K562 (cell line): Measurements from ENCODE around the gene AMOTL1. TPM values are rescaled to one million over a fixed set of nuclear protein-coding genes. Genes with fewer than 3 reads are reported as not detected.
A peak's percentile ranks its signal among the peaks of the same experiment; 100 is the strongest.

ENCODE experiments used
- ATAC-seq: fragments of 200-7000 bp; cut with Tn5 transposase; 3 replicates; pipeline ENCODE4 v1.9.1; 2020; ENCODE audit warnings: moderate library complexity
- BruUV-seq: library from RNA; stranded (reverse); fragments of 400-500 nt; replicated peaks from 2 replicates; lab custom pipeline; 2021; lab: Mats Ljungman, UMichigan
- CTCF ChIA-PET: fragments of 300-600 bp; formaldehyde crosslinking; extraction: SDS; loops from one replicate; lab custom pipeline; 2021; ENCODE audit warnings: low intra/inter-chr PET ratio; lab: Yijun Ruan, JAX
- POLR2A ChIA-PET: fragments of 300-600, 350-650 bp; sonication (Branson Sonifier 250); formaldehyde crosslinking; extraction: SDS; loops from one replicate; lab custom pipeline; 2021; ENCODE audit warnings: antibody characterized with exemption, inconsistent platforms; lab: Yijun Ruan, JAX
- DNase-seq, 4 experiments: peaks; one replicate each; pipeline versions ENCODE4 v3.0.0 to v3.0.0-alpha.2; 2011 to 2018; ENCODE audit warnings: low spot score in 3 of 4, mixed read lengths in 3 of 4; ENCODE audit errors: extremely low read depth in 1 of 4
- FAIRE-seq: peaks from 2 replicates; lab custom pipeline; 2011; peaks lifted over from hg19 to GRCh38; lab: Jason Lieb, UNC
- H2AFZ ChIP-seq: 2 replicates; pipeline ENCODE4 v1.6.0; 2011; ENCODE audit warnings: low read depth, low read length, control low read depth, inconsistent platforms
- H3K27ac ChIP-seq: fragments of 200-600 bp; 3 replicates; pipeline ENCODE4 v1.8.0; 2011; ENCODE audit warnings: low read depth, mild to moderate bottlenecking, control low read depth, inconsistent platforms, low read length, moderate library complexity, mixed read lengths; ENCODE audit errors: extremely low read depth
- H3K27me3 ChIP-seq, 2 experiments: fragments of 300-600 bp in 1 of 2; 2 replicates in 1 of 2; 3 replicates in 1 of 2; pipeline versions ENCODE4 v1.6.0 to v1.8.0; 2011; ENCODE audit warnings: inconsistent platforms in 2 of 2, low read length in 2 of 2, mild to moderate bottlenecking in 1 of 2, mixed read lengths in 1 of 2, moderate library complexity in 1 of 2; ENCODE audit not compliant: control insufficient read depth in 2 of 2, insufficient read depth in 2 of 2
- H3K36me3 ChIP-seq: fragments of 300-600 bp; 3 replicates; pipeline ENCODE4 v1.8.0; 2011; ENCODE audit warnings: mild to moderate bottlenecking, low read length, inconsistent platforms; ENCODE audit not compliant: control insufficient read depth, insufficient read depth
- H3K4me1 ChIP-seq, 2 experiments: fragments of 200-600 bp in 1 of 2; replicated peaks in 1 of 2; 2 replicates in 1 of 2; 3 replicates in 1 of 2; pipeline versions ENCODE4 v1.5.1 to v1.8.0; 2011; ENCODE audit warnings: inconsistent platforms in 2 of 2, low read length in 2 of 2, mild to moderate bottlenecking in 1 of 2, mixed read lengths in 1 of 2, moderate library complexity in 1 of 2; ENCODE audit not compliant: control insufficient read depth in 2 of 2, insufficient read depth in 2 of 2
- H3K4me2 ChIP-seq: 2 replicates; pipeline ENCODE4 v1.6.1; 2011; ENCODE audit warnings: low read length, control low read depth, inconsistent platforms, mixed read lengths; ENCODE audit not compliant: insufficient read depth
- H3K4me3 ChIP-seq: fragments of 200-600 bp; sonication (generic), shearing (Covaris generic); 2 replicates; pipeline ENCODE4 v1.5.1; 2016; ENCODE audit warnings: control low read depth, inconsistent platforms
- H3K79me2 ChIP-seq: fragments of 200-600 bp; 3 replicates; pipeline ENCODE4 v1.8.0; 2011; ENCODE audit warnings: low read length, inconsistent platforms; ENCODE audit not compliant: control insufficient read depth, insufficient read depth
- H3K9ac ChIP-seq, 2 experiments: 2 replicates each; pipeline versions ENCODE4 v1.6.0 to v1.6.1; 2011; ENCODE audit warnings: low read depth in 2 of 2, low read length in 2 of 2, control low read depth in 1 of 2, inconsistent platforms in 1 of 2, mild to moderate bottlenecking in 1 of 2, mixed read lengths in 1 of 2; ENCODE audit not compliant: insufficient read depth in 1 of 2
- H3K9me1 ChIP-seq: one replicate; pipeline ENCODE4 v1.6.0; 2011; ENCODE audit warnings: inconsistent platforms, mild to moderate bottlenecking, low read length, moderate library complexity; ENCODE audit not compliant: control insufficient read depth, insufficient read depth
- H3K9me3 ChIP-seq: replicated peaks from 2 replicates; pipeline ENCODE4 v1.5.1; 2011; ENCODE audit warnings: low read depth, low read length, inconsistent platforms; ENCODE audit not compliant: control insufficient read depth, insufficient read depth
- H4K20me1 ChIP-seq: replicated peaks from 2 replicates; pipeline ENCODE4 v1.6.1; 2011; ENCODE audit warnings: low read length, inconsistent platforms, mixed read lengths; ENCODE audit not compliant: control insufficient read depth, insufficient read depth
- E2F4 ChIP-seq: sonication (generic); formaldehyde crosslinking; IDR thresholded peaks from 2 replicates; pipeline ENCODE4 v1.8.0; 2022; ENCODE audit warnings: mild to moderate bottlenecking, low read depth, missing genetic modification reagents
- E2F6 ChIP-seq, 2 experiments: IDR thresholded peaks; 2 replicates each; pipeline ENCODE4 v1.6.1; 2011; ENCODE audit warnings: borderline replicate concordance in 1 of 2, control low read depth in 1 of 2, low read depth in 1 of 2, low read length in 1 of 2, mild to moderate bottlenecking in 1 of 2, mixed read lengths in 1 of 2, moderate library complexity in 1 of 2; ENCODE audit not compliant: insufficient read depth in 1 of 2, insufficient read length in 1 of 2, poor library complexity in 1 of 2, severe bottlenecking in 1 of 2; ENCODE audit errors: extremely low read depth in 1 of 2
- MAFG ChIP-seq: fragments of 450-650 bp; conservative IDR thresholded peaks from 2 replicates; pipeline ENCODE4 v1.6.1; 2016; ENCODE audit warnings: missing genetic modification characterization, missing compliant biosample characterization
- MXI1 ChIP-seq: IDR thresholded peaks from 2 replicates; pipeline ENCODE4 v1.6.1; 2011; ENCODE audit warnings: low read depth, mild to moderate bottlenecking, improper control_type of control experiment, low read length
- POLR3G ChIP-seq: IDR thresholded peaks from 2 replicates; pipeline ENCODE4 v1.6.1; 2011; ENCODE audit not compliant: insufficient read length, insufficient replicate concordance; ENCODE audit errors: extremely low read depth
- RCOR1 ChIP-seq, 2 experiments: IDR thresholded peaks; 2 replicates each; pipeline ENCODE4 v1.6.1; 2012; ENCODE audit warnings: low read depth in 2 of 2, low read length in 2 of 2, borderline replicate concordance in 1 of 2, improper control_type of control experiment in 1 of 2
- SREBF1 ChIP-seq: fragments of 150-350 bp; IDR thresholded peaks from 2 replicates; pipeline ENCODE4 v1.6.1; 2014; ENCODE audit warnings: antibody characterized with exemption, low read depth, low read length, borderline replicate concordance
- YY1 ChIP-seq, 3 experiments: IDR thresholded peaks; 2 replicates each; pipeline ENCODE4 v1.6.1; 2011; ENCODE audit warnings: low read length in 2 of 3, mild to moderate bottlenecking in 2 of 3, moderate library complexity in 2 of 3, borderline replicate concordance in 1 of 3, control low read depth in 1 of 3, low read depth in 1 of 3; ENCODE audit not compliant: insufficient read depth in 3 of 3, insufficient replicate concordance in 2 of 3, control insufficient read depth in 1 of 3, insufficient read length in 1 of 3; ENCODE audit errors: extremely low read depth in 1 of 3
- ZNF197 ChIP-seq: fragments of 200-800 bp; sonication (Bioruptor generic); IDR thresholded peaks from 2 replicates; pipeline ENCODE4 v1.6.1; 2016; ENCODE audit warnings: low read depth, missing genetic modification characterization, missing compliant biosample characterization
- WGBS: fragments of 100-300 bp; shearing (Covaris generic); methylation state at CpG from one replicate; pipeline ENCODE4 v1.1.6; 2016; ENCODE audit warnings: low coverage, mixed read lengths; ENCODE audit not compliant: insufficient coverage; ENCODE audit errors: missing lambda C conversion rate; 5-methylcytosine and 5-hydroxymethylcytosine counted together
- in situ Hi-C: fragments of 300-500 bp; cut with MboI; formaldehyde crosslinking; loops from 4 replicates; pipeline ENCODE4 v1.15.0; 2018; ENCODE audit warnings: inconsistent platforms, mixed read lengths
- intact Hi-C: fragments of 100-400 bp; cut with micrococcal nuclease; formaldehyde crosslinking; loops from 2 replicates; pipeline ENCODE4 v1.14.2; 2022
- polyA plus RNA-seq, 8 experiments: library from polyadenylated mRNA; depleted of rRNA in 4 of 8; stranded (reverse) in 5 of 8; unstranded in 3 of 8; fragments of >200 nt; fragmentation: Nextera tagmentation in 2 of 8; fragmentation: Illumina TruSeq in 1 of 8; extraction: Ambion mirVana in 2 of 8; extraction: Trizol in 1 of 8; gene quantifications; 2 replicates each; pipeline versions ENCODE4 v1.2.1 to v1.2.3, GENCODE V29; 2011 to 2014; ENCODE audit warnings: inconsistent platforms in 1 of 8, missing spikeins in 1 of 8
- total RNA-seq, 7 experiments: library from RNA; depleted of rRNA in 6 of 7; stranded (reverse); fragments of >200 nt in 6 of 7; fragmentation: Illumina TruSeq in 2 of 7; extraction: Trizol in 2 of 7; gene quantifications; 2 replicates each; pipeline versions ENCODE4 v1.2.1 to v1.2.3, GENCODE V29; 2011 to 2021; ENCODE audit warnings: low replicate concordance in 1 of 7

Gene AMOTL1
- total and polyA plus RNA-seq, 9 of the 15 experiments (the other 6 are each of a cell fraction or from before 2014, with no cell fraction given): 4.0 to 35.4 (median 14.0) TPM

GRCh38 chr11:94754335-94754734, 13.8 kb upstream of the AMOTL1 start:
- H3K4me1 ChIP-seq: peaks cover 3 to 32% of the 10 kb centered on the region in 2 experiments; a peak in 4 of 5 replicates
- H4K20me1 ChIP-seq: no peaks in the 10 kb centered on the region
- no peak overlapping the region for H3K9ac ChIP-seq
- intact Hi-C loops (no loop called here), in situ Hi-C loops (no loop called here)
- peak in 1 of 4 experiments; percentile 60 for DNase-seq
- TF ChIP-seq E2F6 (IDR thresholded peaks at IDR 0.05; ENCODE audit: borderline replicate concordance in 1 of 2, extremely low read depth in 1 of 2, insufficient read depth in 1 of 2, insufficient read length in 1 of 2, low read depth in 1 of 2, low read length in 1 of 2, poor library complexity in 1 of 2, severe bottlenecking in 1 of 2) (no peak), SREBF1 (no peak), ZNF197 (no peak), E2F4 (CRISPR knock-in tag) (no peak), YY1 (IDR thresholded peaks at IDR 0.05; ENCODE audit: borderline replicate concordance in 1 of 3, control insufficient read depth in 1 of 3, extremely low read depth in 1 of 3, insufficient read depth in 3 of 3, insufficient read length in 1 of 3, insufficient replicate concordance in 2 of 3, low read depth in 1 of 3, low read length in 2 of 3) (no peak), MXI1 (no peak), POLR3G (no peak), MAFG (tag) (no peak), RCOR1 (IDR thresholded peaks at IDR 0.05; ENCODE audit: borderline replicate concordance in 1 of 2, low read depth in 2 of 2, low read length in 2 of 2) (0 out of 4 replicates have a peak, but pooled peaks of 1 of the 2 experiments have one; percentile 20)
- H3K9me1 ChIP-seq: no peaks in the 10 kb centered on the region
- no peaks in the 10 kb centered on the region for H3K36me3 ChIP-seq
- H3K4me3 ChIP-seq: no peak overlapping the region
- 0% methylated on average over 2 of the region's 2 CpGs for WGBS
- FAIRE-seq: no peak
- ChIA-PET POLR2A (interaction anchor here (0.7 to 1.3 kb wide), 3 partner anchors 9 to 15 kb away, joined by 3 to 5 read pairs (median 5); no protein-coding TSS in a partner anchor), CTCF (no interaction called here)
- H3K27ac ChIP-seq: no peak overlapping the region
- peak; percentile 37; the same call in 1 of the 3 replicates for ATAC-seq
- BruUV-seq: no TSS peak
- H3K9me3 ChIP-seq: no peaks in the 10 kb centered on the region
- H3K27me3 ChIP-seq: no peaks in the 10 kb centered on the region
- H3K4me2 ChIP-seq: 0 out of 2 replicates have a peak overlapping the region, but pooled peaks have one; percentile 14
- no peaks in the 10 kb centered on the region for H3K79me2 ChIP-seq
- H2AFZ ChIP-seq: 0 out of 2 replicates have a peak overlapping the region, but pooled peaks have one; percentile 13
